ENCODE results near the gene NOL7. TPM values are rescaled to one million over a fixed set of nuclear protein-coding genes. Genes with fewer than 3 reads are reported as not detected.
A peak's percentile ranks its signal among the peaks of the same experiment; 100 is the strongest.

The NOL7 gene
- total RNA-seq, 1 donor from 2014 or later = 40.5 TPM

GRCh38 chr6:13624871-13625288, 9.7 kb downstream of the NOL7 start:
- Mint-ChIP-seq H3K4me3 (ENCODE audit: low read depth) (no peak overlapping the region), H3K27me3 (no peaks in the 10 kb centered on the region), H3K4me1 (ENCODE audit: low read depth) (peaks cover 5% of the 10 kb centered on the region), H3K27ac (peak overlapping the region; percentile 22), H3K9me3 (ENCODE audit: low read depth) (no peaks in the 10 kb centered on the region), H3K36me3 (ENCODE audit: insufficient read depth) (peaks cover 12% of the 10 kb centered on the region)
- TF ChIP-seq CTCF (IDR thresholded peaks at IDR 0.05; ENCODE audit: unreplicated experiment) = peak; percentile 61
- no peak for DNase-seq (ENCODE audit: low spot score, unreplicated experiment)

GRCh38 chr6:13629459-13630116, 14.5 kb downstream of the NOL7 start:
- H3K9me3 Mint-ChIP-seq (ENCODE audit: low read depth) = no peaks in the 10 kb centered on the region
- no peak for TF ChIP-seq CTCF (IDR thresholded peaks at IDR 0.05; ENCODE audit: unreplicated experiment)
- H3K27ac Mint-ChIP-seq = peak overlapping the region; percentile 39
- no peak overlapping the region for H3K4me3 Mint-ChIP-seq (ENCODE audit: low read depth)
- no peaks in the 10 kb centered on the region for H3K27me3 Mint-ChIP-seq
- peaks cover 22% of the 10 kb centered on the region for H3K36me3 Mint-ChIP-seq (ENCODE audit: insufficient read depth)
- peaks cover 8% of the 10 kb centered on the region for H3K4me1 Mint-ChIP-seq (ENCODE audit: low read depth)
- no peak for DNase-seq (ENCODE audit: low spot score, unreplicated experiment)

- no peak for TF ChIP-seq CTCF (IDR thresholded peaks at IDR 0.05; ENCODE audit: unreplicated experiment)
- Mint-ChIP-seq H3K4me1 (ENCODE audit: low read depth) (peaks cover 8% of the 10 kb centered on the region), H3K36me3 (ENCODE audit: insufficient read depth) (peaks cover 22% of the 10 kb centered on the region)
Observed at GRCh38 chr6:13630499-13630898, 15.4 kb downstream of the NOL7 start.

GRCh38 chr6:13633343-13633742, 18.2 kb downstream of the NOL7 start:
- Mint-ChIP-seq H3K27ac (no peak overlapping the region), H3K9me3 (ENCODE audit: low read depth) (no peaks in the 10 kb centered on the region), H3K27me3 (no peaks in the 10 kb centered on the region), H3K4me3 (ENCODE audit: low read depth) (no peak overlapping the region), H3K36me3 (ENCODE audit: insufficient read depth) (peaks cover 29% of the 10 kb centered on the region), H3K4me1 (ENCODE audit: low read depth) (peaks cover 8% of the 10 kb centered on the region)
- no peak for DNase-seq (ENCODE audit: low spot score, unreplicated experiment)
- no peak for TF ChIP-seq CTCF (IDR thresholded peaks at IDR 0.05; ENCODE audit: unreplicated experiment)

More at GRCh38 chr6:13630499-13630898, 15.4 kb downstream of the NOL7 start:
- no peaks in the 10 kb centered on the region for H3K9me3 Mint-ChIP-seq (ENCODE audit: low read depth)
- no peak overlapping the region for H3K27ac Mint-ChIP-seq
- H3K27me3 Mint-ChIP-seq = no peaks in the 10 kb centered on the region
- DNase-seq (ENCODE audit: low spot score, unreplicated experiment) = no peak
- H3K4me3 Mint-ChIP-seq (ENCODE audit: low read depth) = no peak overlapping the region

- Mint-ChIP-seq H3K36me3 (ENCODE audit: insufficient read depth) (peaks cover 30% of the 10 kb centered on the region), H3K9me3 (ENCODE audit: low read depth) (no peaks in the 10 kb centered on the region), H3K4me1 (ENCODE audit: low read depth) (no peaks in the 10 kb centered on the region), H3K27ac (no peak overlapping the region), H3K27me3 (no peaks in the 10 kb centered on the region), H3K4me3 (ENCODE audit: low read depth) (no peak overlapping the region)
- no peak for DNase-seq (ENCODE audit: low spot score, unreplicated experiment)
- no peak for TF ChIP-seq CTCF (IDR thresholded peaks at IDR 0.05; ENCODE audit: unreplicated experiment)
Observed at GRCh38 chr6:13635948-13636658, 21.0 kb downstream of the NOL7 start.

All from progenitor cell of endocrine pancreas (in vitro differentiated cells).